Dermis blood vessel endothelial cell (primary cell): ENCODE measurements around the gene UGT1A7. TPM values are rescaled to one million over a fixed set of nuclear protein-coding genes. Genes with fewer than 3 reads are reported as not detected.

Experiments
- DNase-seq: peaks from one replicate; pipeline ENCODE4 v3.0.0; 2010
- total RNA-seq: library from RNA; depleted of rRNA; stranded (reverse); fragments of >200 nt; gene quantifications from 2 replicates; pipeline ENCODE4 v1.2.3, GENCODE V29; 2014

The UGT1A7 gene
- total RNA-seq, 1 donor from 2014 or later: not detected

DNA sequence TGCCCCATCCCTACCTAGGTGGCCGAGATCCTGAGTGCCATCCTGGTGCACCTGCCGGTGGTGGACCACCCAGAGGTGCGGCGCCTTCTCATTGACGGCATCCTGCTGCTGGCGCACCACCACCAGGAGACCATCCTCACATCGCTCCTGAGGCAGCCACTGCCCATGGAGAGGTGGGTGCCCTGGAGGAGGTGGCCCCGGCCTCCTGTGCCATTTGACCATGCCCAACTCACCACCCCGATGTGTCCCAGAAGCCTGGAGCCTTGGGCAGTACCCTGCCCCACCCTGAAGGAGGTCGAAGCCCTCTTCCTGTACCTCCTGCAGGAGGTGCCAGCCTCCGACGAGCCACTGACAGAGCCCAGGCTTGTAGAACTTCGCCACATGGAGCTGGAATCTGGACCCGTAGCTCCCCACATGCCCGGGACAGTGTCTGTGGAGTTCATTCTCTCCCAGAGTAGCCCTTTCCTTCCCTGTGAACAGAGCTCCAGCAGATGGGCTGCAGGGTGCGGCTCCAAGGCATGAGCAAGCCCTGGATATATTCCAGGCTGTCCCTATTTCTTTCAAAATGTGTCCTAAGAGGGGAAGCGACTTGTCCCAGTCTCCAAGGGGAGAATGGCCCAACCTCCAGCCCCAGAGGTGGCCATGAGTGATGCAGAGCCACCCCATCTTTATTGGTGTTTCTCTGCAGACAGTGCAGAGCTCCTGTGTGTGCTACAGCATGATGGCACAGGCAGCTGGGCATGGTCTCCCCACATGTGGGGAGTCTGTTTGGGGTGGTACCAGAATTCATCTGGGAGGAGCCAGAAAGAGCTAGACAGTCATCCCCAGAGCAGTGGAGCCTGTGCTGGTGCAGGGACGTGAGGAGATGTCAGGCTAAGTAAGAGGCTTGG is 138.4 kb downstream of the UGT1A7 start:
- DNase-seq: no peak

DNA sequence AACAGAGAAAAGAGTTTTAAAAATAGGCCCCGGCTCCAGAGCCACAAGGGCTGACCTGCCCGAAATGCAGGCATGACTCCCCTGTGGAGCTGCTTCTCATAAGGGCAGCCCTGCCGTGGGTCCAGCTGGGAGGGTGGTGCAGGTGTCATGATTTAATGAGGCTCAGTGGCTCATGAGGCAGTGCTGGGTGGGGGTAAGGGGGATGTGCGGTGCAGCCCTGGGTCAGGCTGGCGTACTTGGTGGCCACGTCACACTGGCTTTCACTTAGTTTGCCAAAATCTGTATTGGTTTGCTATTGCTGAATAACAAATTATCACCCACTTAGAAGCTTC is 139.0 kb downstream of the UGT1A7 start:
- no peak for DNase-seq

DNA sequence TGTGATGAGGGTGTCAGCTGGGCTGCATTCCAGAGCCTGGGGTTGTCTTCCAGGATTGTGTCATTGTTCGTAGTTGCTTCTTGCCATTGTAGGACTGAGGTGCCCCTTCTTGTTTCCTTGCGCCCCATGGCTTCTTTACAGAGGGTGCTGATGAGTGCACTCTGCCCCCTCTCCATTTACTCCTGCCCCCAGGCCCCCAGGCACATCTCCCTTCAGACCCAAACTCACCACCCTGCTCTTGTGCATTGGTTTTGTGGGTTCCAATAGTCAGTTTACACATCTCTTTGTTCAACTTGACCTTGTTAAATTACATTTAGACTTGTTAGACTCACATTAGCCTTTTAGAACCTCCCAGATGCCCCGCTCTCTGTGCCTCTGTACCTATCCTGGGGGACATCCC is 139.5 kb downstream of the UGT1A7 start:
- DNase-seq: no peak

DNA sequence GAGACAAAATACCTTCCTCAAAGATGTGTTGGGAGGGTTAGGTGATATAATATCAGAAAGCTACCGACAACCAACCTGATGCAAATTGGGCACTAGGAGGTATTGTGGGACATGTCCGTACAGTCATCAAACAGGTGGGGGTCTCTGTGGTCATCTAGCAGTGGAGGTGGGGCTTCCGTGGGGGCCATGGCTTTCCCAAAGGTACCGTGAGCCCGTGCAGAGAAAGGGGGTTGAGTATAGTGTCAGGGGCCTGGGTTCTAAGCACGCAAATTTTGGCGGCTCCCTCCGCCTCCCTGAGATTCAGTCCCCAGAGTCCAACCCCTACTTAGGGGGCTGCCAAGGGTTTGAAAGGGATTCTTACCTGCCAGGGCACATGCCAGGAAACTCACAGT is 140.0 kb downstream of the UGT1A7 start:
- DNase-seq: no peak

DNA sequence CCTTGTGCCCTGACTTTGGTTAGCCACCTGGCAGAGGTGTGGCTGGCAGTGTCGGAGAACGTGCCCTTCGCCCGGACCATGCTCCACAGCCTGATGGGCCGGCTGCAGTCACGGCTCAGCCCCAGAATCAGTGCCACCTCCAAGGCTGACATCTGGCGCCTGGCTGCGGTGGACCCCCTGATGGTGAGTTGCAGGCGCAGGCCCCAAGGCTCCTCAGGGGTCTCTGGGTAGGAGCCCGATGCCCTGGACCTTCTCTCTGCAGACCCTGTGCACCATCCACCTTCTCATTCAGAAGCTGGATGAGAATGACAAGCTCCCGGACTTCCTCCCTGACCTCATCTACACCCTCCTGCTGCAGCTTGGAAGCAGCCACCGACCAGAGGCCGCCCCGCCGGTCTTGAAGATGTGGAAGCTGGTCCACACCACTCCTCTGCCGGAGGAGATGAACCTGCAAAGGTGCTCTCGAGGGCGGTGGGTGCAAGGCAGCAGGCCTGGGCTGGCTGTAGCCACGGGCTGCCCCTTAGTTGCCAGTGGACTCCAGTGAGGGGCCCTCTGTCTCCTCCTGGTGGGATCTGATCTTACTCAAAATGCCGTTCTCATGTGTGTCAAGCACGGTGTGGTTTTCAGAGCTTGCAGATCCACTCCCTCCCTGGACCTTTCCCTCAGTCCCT is 140.5 kb downstream of the UGT1A7 start:
- no peak for DNase-seq

Other genes with a start within 250 kb of the UGT1A7 start
- gene USP40, start 115.1 kb upstream of the UGT1A7 start, total RNA-seq: 21.3 and 40.9 TPM in 2 replicates
- not detected in 2 replicates for gene UGT1A8, start 64.3 kb upstream of the UGT1A7 start, total RNA-seq
- gene UGT1A10, start 45.5 kb upstream of the UGT1A7 start, total RNA-seq: not detected in 2 replicates
- gene UGT1A9, start 10.0 kb upstream of the UGT1A7 start, total RNA-seq: under 0.01 and 0.05 TPM in 2 replicates
- gene UGT1A6, start 11.0 kb downstream of the UGT1A7 start, total RNA-seq: 0.88 and 2.2 TPM in 2 replicates
- not detected in 2 replicates for gene UGT1A5, start 31.0 kb downstream of the UGT1A7 start, total RNA-seq
- 0.09 TPM in 1 of 2 replicates, not detected in the other for gene UGT1A4, start 36.8 kb downstream of the UGT1A7 start, total RNA-seq
- gene UGT1A3, start 47.1 kb downstream of the UGT1A7 start, total RNA-seq: not detected in 2 replicates
- not detected in 2 replicates for gene UGT1A1, start 78.4 kb downstream of the UGT1A7 start, total RNA-seq
- not detected in 2 replicates for gene MROH2A, start 96.4 kb downstream of the UGT1A7 start, total RNA-seq
- gene HJURP, start 172.6 kb downstream of the UGT1A7 start, total RNA-seq: 10.4 and 19.8 TPM in 2 replicates
- gene TRPM8, start 235.5 kb downstream of the UGT1A7 start, total RNA-seq: not detected in 2 replicates